Spleen (tissue), 7 donors: ENCODE results near the gene APBB1IP.

Source experiments
- POLR2AphosphoS5 ChIP-seq, 3 donors: sonication (generic); formaldehyde crosslinking; IDR thresholded peaks; one replicate each; pipeline ENCODE4 v1.5.1; 2017; ENCODE audit warnings: antibody characterized with exemption in 3 of 3
- TF ChIP-seq, protein P1 (sequence below), 11 experiments: fragments of 200-600 bp in 7 of 11; fragments of 450-650 bp in 4 of 11; sonication (generic) in 4 of 11; IDR thresholded peaks in 8 of 11; conservative IDR thresholded peaks in 3 of 11; 1 replicate in 7 of 11; 2 replicates in 4 of 11; pipeline versions ENCODE4 v1.4.0 to v1.8.0; 2016 to 2021; ENCODE audit warnings: antibody characterized with exemption in 11 of 11, inconsistent platforms in 4 of 11, mild to moderate bottlenecking in 1 of 11
- donor health status: DM: no; HTN: no; CAD: no; lungs with moderate emphysema.
- donor health status: DM: no; HTN: no; CAD: no.
- donor health status: DM: no; HTN: no; CAD: no.

DNA sequence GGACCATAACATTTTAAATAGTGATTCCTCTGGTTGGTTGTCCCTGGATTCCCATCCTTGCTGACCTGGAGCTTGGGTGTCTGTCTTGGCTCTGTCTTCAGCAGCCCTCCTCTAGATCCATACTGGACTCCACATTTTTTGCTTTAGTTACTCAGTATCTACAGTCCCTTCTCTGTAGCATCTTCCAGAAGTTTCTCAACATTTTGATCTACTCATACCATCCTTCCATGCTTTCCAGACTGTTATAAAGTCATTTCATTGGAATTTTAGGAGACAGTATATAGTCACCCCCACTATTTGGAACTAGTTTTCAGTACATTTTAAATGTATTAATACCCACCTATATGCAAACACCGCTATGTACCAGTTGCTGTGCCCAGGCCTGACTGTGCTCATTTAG lies 25.8 kb downstream of the APBB1IP start:
- TF ChIP-seq, protein P1, sequence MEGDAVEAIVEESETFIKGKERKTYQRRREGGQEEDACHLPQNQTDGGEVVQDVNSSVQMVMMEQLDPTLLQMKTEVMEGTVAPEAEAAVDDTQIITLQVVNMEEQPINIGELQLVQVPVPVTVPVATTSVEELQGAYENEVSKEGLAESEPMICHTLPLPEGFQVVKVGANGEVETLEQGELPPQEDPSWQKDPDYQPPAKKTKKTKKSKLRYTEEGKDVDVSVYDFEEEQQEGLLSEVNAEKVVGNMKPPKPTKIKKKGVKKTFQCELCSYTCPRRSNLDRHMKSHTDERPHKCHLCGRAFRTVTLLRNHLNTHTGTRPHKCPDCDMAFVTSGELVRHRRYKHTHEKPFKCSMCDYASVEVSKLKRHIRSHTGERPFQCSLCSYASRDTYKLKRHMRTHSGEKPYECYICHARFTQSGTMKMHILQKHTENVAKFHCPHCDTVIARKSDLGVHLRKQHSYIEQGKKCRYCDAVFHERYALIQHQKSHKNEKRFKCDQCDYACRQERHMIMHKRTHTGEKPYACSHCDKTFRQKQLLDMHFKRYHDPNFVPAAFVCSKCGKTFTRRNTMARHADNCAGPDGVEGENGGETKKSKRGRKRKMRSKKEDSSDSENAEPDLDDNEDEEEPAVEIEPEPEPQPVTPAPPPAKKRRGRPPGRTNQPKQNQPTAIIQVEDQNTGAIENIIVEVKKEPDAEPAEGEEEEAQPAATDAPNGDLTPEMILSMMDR (IDR thresholded peaks at IDR 0.05 in 8 of 11, conservative IDR thresholded peaks at IDR 0.05 in 3 of 11): no peak
- TF ChIP-seq POLR2AphosphoS5 (IDR thresholded peaks at IDR 0.05): no peak
